ENCODE results near the gene CSNK1G3. TPM values are rescaled to one million over a fixed set of nuclear protein-coding genes. Genes with fewer than 3 reads are reported as not detected.
A peak's percentile ranks its signal among the peaks of the same experiment; 100 is the strongest.

CSNK1G3 gene
- total RNA-seq, 1 experiment from 2014 or later, result 45.6 TPM

GRCh38 chr5:123514615-123515355 is 2.8 kb downstream of the CSNK1G3 start:
- no peak for DNase-seq (ENCODE audit: low spot score)

GRCh38 chr5:123515904-123516303 is 3.9 kb downstream of the CSNK1G3 start:
- DNase-seq (ENCODE audit: low spot score), result no peak

GRCh38 chr5:123517476-123517875 is 5.5 kb downstream of the CSNK1G3 start:
- DNase-seq (ENCODE audit: low spot score), result no peak

DNA sequence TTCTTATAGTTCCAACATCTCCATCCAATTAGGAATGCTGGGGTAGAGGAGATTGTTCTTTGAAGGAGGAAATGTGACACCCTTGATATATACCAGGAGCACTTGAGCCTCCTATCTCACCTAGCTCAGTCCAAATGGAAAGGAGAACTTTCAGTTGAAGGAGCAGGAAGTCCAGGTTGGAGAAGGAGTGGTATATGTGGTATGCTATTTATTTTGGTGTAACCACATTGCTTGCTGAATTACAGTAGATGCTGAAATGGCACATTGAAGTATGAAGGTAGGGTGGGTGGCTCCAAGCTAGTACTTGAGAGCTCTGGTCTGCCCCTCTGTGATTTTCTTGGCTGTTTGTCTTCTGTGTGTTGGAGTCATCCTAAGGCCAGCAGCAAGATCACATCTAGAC is 6.1 kb downstream of the CSNK1G3 start:
- peak; percentile 13 for DNase-seq (ENCODE audit: low spot score)

- DNase-seq (ENCODE audit: low spot score), result no peak
Observed at GRCh38 chr5:123520677-123521247, 8.8 kb downstream of the CSNK1G3 start.

- no peak for DNase-seq (ENCODE audit: low spot score)
Observed at GRCh38 chr5:123524146-123524545, 12.2 kb downstream of the CSNK1G3 start.

DNA sequence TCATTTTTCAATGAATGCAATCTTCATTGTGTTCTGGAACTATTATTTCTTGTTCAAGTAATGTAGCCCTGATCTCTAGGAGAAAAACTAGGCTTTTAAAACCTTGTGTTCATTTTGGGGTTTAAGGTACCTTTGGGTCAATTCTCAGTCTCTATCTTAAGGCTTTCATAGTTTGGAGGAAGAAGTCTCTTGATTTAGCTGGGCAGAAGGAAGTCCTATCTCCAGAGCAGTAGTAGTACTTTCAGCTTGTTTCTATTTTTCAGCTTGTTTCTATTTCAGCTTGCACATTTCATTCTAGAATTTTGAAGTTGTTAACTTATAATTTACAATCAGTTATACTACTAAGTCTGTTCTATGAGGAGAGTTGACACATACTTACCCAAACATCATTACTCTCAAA is 15.2 kb downstream of the CSNK1G3 start:
- DNase-seq (ENCODE audit: low spot score), result no peak

DNA sequence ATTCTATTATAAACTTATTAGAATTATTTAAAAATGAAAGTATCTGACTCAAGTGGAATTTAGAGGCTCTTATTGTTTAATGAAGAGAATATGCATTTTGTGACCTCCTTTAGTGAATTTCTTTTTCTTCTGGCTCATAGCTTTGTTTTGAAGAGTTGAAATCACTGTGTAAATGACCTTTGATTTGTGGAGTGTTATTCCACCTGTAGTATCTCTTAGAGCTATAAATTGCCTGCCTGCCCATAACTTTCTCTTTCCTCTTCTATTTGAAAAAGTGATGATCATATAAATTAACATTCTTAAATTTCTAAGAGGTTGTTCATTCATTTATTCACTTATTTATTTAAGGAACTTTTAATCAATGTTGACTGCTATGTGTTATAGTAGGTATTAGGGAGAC is 16.1 kb downstream of the CSNK1G3 start:
- DNase-seq (ENCODE audit: low spot score), result no peak

- no peak for DNase-seq (ENCODE audit: low spot score)
Observed at GRCh38 chr5:123528878-123529277, 16.9 kb downstream of the CSNK1G3 start.

GRCh38 chr5:123530728-123531127 is 18.8 kb downstream of the CSNK1G3 start:
- DNase-seq (ENCODE audit: low spot score), result no peak

DNA sequence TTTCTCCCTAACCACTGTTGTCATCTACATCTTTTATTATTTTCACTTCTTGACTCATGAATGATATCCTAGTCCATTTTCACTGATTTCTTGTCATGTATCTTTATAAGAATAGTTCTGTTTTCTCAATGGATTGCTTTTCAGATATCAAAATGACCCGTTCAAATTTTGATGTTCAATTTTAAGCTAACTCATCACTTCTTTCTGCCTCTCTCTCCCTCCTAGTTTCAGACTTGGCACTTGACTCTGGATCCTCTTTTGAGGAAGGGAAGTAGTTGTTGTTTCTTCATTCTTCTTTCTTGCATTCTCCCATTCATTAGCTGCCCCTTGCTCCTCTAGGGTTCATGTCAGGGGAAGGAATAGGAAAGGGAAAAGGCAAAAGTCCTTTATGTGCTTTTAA is 23.7 kb downstream of the CSNK1G3 start:
- no peak for DNase-seq (ENCODE audit: low spot score)

DNA sequence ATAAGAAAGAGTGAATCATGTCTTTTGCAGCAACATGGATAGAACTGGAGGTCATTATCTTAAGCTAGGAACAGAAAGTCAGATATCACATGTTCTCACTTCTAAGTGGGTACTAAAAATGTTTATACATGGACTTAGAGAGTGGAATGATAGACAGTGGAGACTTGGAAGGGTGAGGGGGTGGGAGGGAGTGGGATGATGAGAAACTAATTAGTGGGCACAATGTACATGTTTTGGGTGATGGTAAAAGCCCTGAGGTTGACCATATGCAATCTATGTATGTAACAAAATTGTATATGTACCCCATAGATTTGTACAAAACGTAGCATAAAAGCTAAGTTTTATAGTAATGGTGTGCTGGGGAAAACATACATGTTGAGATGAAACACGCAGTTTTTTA is 25.3 kb downstream of the CSNK1G3 start:
- DNase-seq (ENCODE audit: low spot score), result no peak

DNA sequence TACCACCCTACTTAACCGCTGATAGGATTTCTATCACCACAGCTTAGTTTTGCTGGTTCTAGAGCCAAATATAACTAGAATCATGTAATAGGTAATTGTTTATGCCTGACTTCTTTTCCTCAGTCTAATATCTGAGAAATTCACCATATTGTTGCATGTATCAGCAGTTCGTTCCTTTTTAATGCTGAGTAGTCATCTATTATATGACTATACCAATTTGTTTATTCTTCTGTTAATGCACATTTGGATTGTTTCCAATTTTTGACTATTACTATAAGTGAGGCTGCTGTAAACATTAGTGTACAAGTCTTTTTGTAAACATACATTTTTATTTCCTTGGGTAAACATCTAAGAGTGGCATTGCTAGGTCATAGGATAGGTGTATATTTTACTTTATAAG is 25.9 kb downstream of the CSNK1G3 start:
- no peak for DNase-seq (ENCODE audit: low spot score)

DNA sequence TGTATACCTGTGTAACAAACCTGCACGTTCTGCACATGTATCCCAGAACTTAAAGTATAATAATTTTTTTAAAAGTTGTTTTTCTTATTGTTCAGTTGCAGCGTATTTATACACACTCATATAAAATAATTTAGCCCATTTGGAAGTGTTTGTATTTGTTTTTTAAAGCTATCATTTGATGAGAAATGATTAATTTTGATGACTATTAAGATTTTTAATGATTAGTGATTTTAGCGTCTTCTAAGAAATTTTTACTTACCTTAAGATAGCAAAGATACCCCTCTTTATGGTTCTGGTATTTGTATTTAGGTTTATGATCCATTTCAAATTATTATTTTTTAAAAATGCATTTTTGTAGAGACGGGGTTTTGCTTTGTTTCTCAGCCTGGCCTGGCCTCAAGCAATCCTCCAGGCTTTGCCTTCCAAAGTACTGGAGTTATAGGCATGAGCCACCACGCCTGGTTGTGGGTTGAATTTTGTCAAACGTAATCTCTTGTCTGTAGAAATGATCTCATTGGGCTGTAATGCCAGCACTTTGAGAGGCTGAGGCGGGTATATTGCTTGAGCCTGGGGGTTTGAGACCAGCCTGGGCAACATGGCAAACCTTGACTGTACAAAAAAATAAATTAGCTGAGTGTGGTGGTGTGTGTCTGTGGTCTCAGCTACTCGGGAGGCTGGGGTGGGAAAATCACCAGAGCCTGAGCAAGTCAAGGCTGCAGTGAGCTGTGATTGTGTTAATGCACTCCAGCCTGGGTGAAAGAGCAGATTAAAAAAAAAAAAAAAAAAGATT is 26.9 kb downstream of the CSNK1G3 start:
- peak; percentile 75 for DNase-seq (ENCODE audit: low spot score)

DNA sequence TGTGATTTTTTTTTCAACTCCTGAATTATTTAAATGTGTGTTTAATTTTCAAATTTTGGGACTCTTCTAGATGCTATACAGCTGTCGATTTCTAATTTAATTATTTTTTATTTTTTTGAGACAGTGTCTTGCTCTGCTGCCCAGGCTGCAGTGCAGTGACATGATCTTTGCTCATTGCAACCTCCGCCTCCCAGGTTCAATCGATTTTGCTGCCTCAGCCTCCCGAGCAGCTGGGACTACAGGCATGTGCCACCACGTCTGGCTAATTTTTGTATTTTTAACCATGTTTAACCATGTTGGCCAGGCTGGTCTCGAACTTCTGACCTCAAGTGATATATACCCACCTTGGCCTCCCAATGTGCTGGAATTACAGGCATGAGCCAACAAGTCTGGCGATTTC is 28.6 kb downstream of the CSNK1G3 start:
- no peak for DNase-seq (ENCODE audit: low spot score)

DNA sequence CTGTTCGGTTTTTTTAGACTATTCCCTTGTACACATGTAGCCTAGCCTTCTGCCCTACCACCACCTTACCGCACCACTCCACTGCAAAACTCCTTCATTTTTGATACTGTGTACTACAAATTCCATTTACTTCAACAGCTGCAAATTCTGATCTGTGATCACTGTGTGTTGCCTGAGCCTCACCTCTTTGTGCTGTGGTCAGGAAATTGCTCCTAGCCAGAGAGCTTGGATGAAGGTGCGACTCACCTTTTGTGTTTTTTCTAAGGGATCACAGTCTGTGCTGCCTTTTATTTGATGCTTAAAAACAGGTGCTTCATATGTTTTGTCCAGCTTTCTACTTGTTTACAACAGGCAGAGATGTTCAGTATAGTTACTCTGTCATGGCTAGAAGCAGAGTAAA is 31.5 kb downstream of the CSNK1G3 start:
- DNase-seq (ENCODE audit: low spot score), result no peak

DNA sequence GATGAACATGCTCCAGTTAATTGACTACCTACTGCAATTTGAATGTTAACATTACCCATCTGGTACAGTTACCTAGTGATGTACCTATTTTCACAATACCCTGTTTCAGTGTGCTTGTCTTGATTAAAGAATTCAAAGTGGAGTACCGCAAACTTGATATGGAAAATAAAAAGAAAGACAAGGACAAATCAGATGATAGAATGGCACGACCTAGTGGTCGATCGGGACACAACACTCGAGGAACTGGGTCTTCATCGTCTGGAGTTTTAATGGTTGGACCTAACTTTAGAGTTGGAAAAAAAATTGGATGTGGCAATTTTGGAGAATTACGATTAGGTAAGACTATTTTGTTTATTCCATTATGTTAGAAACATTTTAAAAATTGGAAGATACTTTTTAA is 33.5 kb downstream of the CSNK1G3 start:
- peak; percentile 16 for DNase-seq (ENCODE audit: low spot score)

GRCh38 chr5:123546657-123547056 is 34.7 kb downstream of the CSNK1G3 start:
- no peak for DNase-seq (ENCODE audit: low spot score)

- DNase-seq (ENCODE audit: low spot score), result no peak
Observed at GRCh38 chr5:123549256-123549904, 37.4 kb downstream of the CSNK1G3 start.

DNA sequence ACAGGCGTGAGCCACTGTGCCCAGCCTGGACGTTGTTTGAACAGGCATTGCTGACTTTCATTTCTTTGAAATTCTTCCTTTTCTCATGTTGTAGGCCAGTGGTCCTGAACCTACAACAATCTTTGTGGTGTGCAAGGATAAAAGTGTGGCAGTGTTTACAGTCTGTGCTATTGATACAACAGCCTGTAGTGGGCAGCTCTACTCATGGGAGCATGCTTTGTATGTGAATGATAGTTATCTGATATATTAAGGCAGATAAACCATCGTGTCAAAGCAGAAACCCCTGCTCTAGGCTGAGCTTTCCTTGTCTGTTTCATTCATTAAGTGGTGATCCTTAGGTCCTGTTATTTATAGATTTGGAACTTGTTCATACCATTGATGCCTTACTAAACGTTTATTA is 42.6 kb downstream of the CSNK1G3 start:
- no peak for DNase-seq (ENCODE audit: low spot score)

DNA sequence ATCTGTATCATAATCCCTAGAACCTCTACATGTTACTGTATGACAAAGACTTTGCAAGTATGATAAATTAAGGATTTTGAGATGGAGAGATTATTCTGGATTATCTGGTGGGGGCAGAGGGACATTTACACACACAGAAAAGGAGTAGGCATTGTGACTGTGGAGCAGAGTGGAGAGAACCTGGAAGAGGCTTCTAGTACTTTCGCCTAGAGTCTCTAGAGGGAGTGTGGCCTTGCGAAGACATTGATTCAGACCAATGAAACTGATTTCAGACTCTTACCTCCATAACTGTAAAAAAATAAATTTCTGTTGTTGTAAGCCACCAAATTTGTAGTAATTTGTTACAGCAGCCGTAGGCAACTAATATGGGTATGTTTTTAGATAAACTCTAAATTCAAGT is 45.9 kb downstream of the CSNK1G3 start:
- no peak for DNase-seq (ENCODE audit: low spot score)

DNA sequence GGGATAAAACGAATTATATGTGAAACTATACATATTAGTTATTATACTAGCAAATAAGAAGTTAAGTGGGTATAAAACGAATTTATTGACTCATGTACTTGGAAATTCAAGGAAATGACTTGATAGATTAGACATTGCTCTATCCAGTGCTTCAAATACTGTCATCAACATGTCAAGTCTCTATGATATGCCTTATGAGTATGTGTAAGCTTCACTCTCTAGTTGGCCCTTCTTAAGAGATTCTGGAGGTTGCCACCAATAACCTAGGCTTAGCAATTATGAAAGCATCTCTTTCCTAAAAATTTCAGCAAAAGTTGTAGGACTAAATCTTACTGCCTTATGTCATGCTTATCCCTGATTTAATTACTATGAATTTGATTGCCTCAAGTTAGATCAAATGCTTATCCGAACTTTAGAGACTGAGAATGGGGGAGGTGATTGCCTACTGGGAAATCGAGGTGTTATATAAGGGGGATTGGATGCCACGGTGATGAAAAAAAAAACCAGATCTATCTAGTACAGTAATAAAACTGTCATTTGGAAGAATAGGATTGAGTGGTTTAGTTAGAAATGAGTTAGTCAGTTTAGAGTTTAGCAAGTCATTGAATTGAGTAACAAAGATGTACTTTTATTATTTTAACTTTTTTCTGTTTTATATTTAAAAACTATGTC is 46.9 kb downstream of the CSNK1G3 start:
- no peak for DNase-seq (ENCODE audit: low spot score)
